Urinary bladder (tissue), 4 donors: ENCODE measurements around the gene ACTN3. TPM values are rescaled to one million over a fixed set of nuclear protein-coding genes. Genes with fewer than 3 reads are reported as not detected.

Source experiments
- DNase-seq: peaks from one replicate; pipeline ENCODE4 v3.0.0-alpha.2; 2015; ENCODE audit errors: extremely low spot score
- H3K27ac ChIP-seq: one replicate; pipeline ENCODE4 v1.5.1; 2013; ENCODE audit warnings: low read depth, mild to moderate bottlenecking, moderate library complexity
- H3K36me3 ChIP-seq: one replicate; pipeline ENCODE4 v1.6.1; 2013; ENCODE audit warnings: mild to moderate bottlenecking, moderate library complexity; ENCODE audit not compliant: insufficient read depth
- H3K4me1 ChIP-seq: one replicate; pipeline ENCODE4 v1.6.1; 2013; ENCODE audit warnings: mild to moderate bottlenecking, moderate library complexity; ENCODE audit not compliant: insufficient read depth
- H3K4me3 ChIP-seq: one replicate; pipeline ENCODE4 v1.5.1; 2013; ENCODE audit warnings: low read depth, low read length
- WGBS: extraction: QIAGEN DNeasy Blood & Tissue Kit; methylation state at CpG from one replicate; pipeline ENCODE4 v1.1.7; 2013; 5-methylcytosine and 5-hydroxymethylcytosine counted together
- polyA plus RNA-seq: library from polyadenylated mRNA; stranded (reverse); fragments of 200-250 nt; gene quantifications from one replicate; pipeline ENCODE4 v1.2.3, GENCODE V29; 2013
- total RNA-seq: library from RNA; depleted of rRNA; stranded (reverse); fragments of >200 nt; gene quantifications from one replicate; pipeline ENCODE4 v1.2.3, GENCODE V29; 2014
- donor health status: healthy with polysubstance abuse.
- donor health status: healthy.

Gene ACTN3
- total and polyA plus RNA-seq, 2 donors: 0.18 TPM; not detected in 1

- Histone ChIP-seq H3K27ac (peak overlapping the region; percentile 42), H3K36me3 (no peaks in the 10 kb centered on the region), H3K4me3 (no peak overlapping the region), H3K4me1 (no peaks in the 10 kb centered on the region)
- DNase-seq: no peak
- WGBS: 23% methylated on average over 8 of the region's 8 CpGs
Observed at GRCh38 chr11:66607126-66607834, 60.6 kb downstream of the ACTN3 start.

- H3K36me3 ChIP-seq: no peaks in the 10 kb centered on the region
- no peak overlapping the region for H3K4me3 ChIP-seq
- WGBS: 74% methylated on average over 4 of the region's 4 CpGs
- H3K27ac ChIP-seq: no peak overlapping the region
- H3K4me1 ChIP-seq: no peaks in the 10 kb centered on the region
- no peak for DNase-seq
Observed at GRCh38 chr11:66609721-66610617, 63.3 kb downstream of the ACTN3 start.

GRCh38 chr11:66612458-66612857 lies 65.8 kb downstream of the ACTN3 start:
- Histone ChIP-seq H3K27ac (no peak overlapping the region), H3K4me1 (no peaks in the 10 kb centered on the region), H3K36me3 (no peaks in the 10 kb centered on the region), H3K4me3 (no peak overlapping the region)
- no peak for DNase-seq
- 88% methylated on average over 1 of the region's 1 CpG for WGBS

Other genes with a start within 250 kb of the ACTN3 start
- 28.7 TPM for gene CD248, start 229.9 kb upstream of the ACTN3 start, total RNA-seq
- 66.5 TPM for gene CD248, start 229.9 kb upstream of the ACTN3 start, polyA plus RNA-seq
- gene RIN1, start 210.5 kb upstream of the ACTN3 start, total RNA-seq: 2.9 TPM
- gene RIN1, start 210.5 kb upstream of the ACTN3 start, polyA plus RNA-seq: 8.4 TPM
- 13.6 TPM for gene BRMS1, start 201.8 kb upstream of the ACTN3 start, total RNA-seq
- gene BRMS1, start 201.8 kb upstream of the ACTN3 start, polyA plus RNA-seq: 37.3 TPM
- gene B4GAT1, start 199.3 kb upstream of the ACTN3 start, total RNA-seq: 22.8 TPM
- gene B4GAT1, start 199.3 kb upstream of the ACTN3 start, polyA plus RNA-seq: 50.4 TPM
- gene SLC29A2, start 175.1 kb upstream of the ACTN3 start, total RNA-seq: 1.1 TPM
- gene SLC29A2, start 175.1 kb upstream of the ACTN3 start, polyA plus RNA-seq: 2.1 TPM
- gene NPAS4, start 125.9 kb upstream of the ACTN3 start, total RNA-seq: 1.6 TPM
- gene NPAS4, start 125.9 kb upstream of the ACTN3 start, polyA plus RNA-seq: 2.4 TPM
- gene MRPL11, start 108.1 kb upstream of the ACTN3 start, total RNA-seq: 32.9 TPM
- gene MRPL11, start 108.1 kb upstream of the ACTN3 start, polyA plus RNA-seq: 54.9 TPM
- gene PELI3, start 80.0 kb upstream of the ACTN3 start, total RNA-seq: 7.6 TPM
- gene PELI3, start 80.0 kb upstream of the ACTN3 start, polyA plus RNA-seq: 22.5 TPM
- gene DPP3, start 66.5 kb upstream of the ACTN3 start, total RNA-seq: 16.9 TPM
- gene DPP3, start 66.5 kb upstream of the ACTN3 start, polyA plus RNA-seq: 26.8 TPM
- 40.4 TPM for gene BBS1, start 36.3 kb upstream of the ACTN3 start, total RNA-seq
- gene BBS1, start 36.3 kb upstream of the ACTN3 start, polyA plus RNA-seq: 33.3 TPM
- 5.0 TPM for gene ZDHHC24, start 855 bp upstream of the ACTN3 start, total RNA-seq
- gene ZDHHC24, start 855 bp upstream of the ACTN3 start, polyA plus RNA-seq: 11.4 TPM
- gene CTSF, start 21.7 kb downstream of the ACTN3 start, total RNA-seq: 22.8 TPM
- 92.1 TPM for gene CTSF, start 21.7 kb downstream of the ACTN3 start, polyA plus RNA-seq
- gene CCDC87, start 46.2 kb downstream of the ACTN3 start, total RNA-seq: not detected
- 0.43 TPM for gene CCDC87, start 46.2 kb downstream of the ACTN3 start, polyA plus RNA-seq
- gene CCS, start 46.3 kb downstream of the ACTN3 start, total RNA-seq: 31.7 TPM
- 64.7 TPM for gene CCS, start 46.3 kb downstream of the ACTN3 start, polyA plus RNA-seq
- 49.9 TPM for gene RBM14, start 69.7 kb downstream of the ACTN3 start, total RNA-seq
- gene RBM14, start 69.7 kb downstream of the ACTN3 start, polyA plus RNA-seq: 41.6 TPM
- 96.0 TPM for gene RBM4, start 91.8 kb downstream of the ACTN3 start, total RNA-seq
- 108 TPM for gene RBM4, start 91.8 kb downstream of the ACTN3 start, polyA plus RNA-seq
- gene RBM4B, start 131.0 kb downstream of the ACTN3 start, total RNA-seq: 47.4 TPM
- gene RBM4B, start 131.0 kb downstream of the ACTN3 start, polyA plus RNA-seq: 21.4 TPM
- gene SPTBN2, start 182.3 kb downstream of the ACTN3 start, total RNA-seq: 6.7 TPM
- gene SPTBN2, start 182.3 kb downstream of the ACTN3 start, polyA plus RNA-seq: 2.5 TPM